ENCODE results near the gene PI16. TPM values are rescaled to one million over a fixed set of nuclear protein-coding genes. Genes with fewer than 3 reads are reported as not detected.

Gene PI16
- total and polyA plus RNA-seq, 7 donors: 1.2 to 49.1 (median 3.1) TPM

- H3K27ac ChIP-seq: no peak overlapping the region
- H3K4me1 ChIP-seq: no peaks in the 10 kb centered on the region
These were observed 15.7 kb downstream of the PI16 start for GRCh38 chr6:36969988-36970891.

GRCh38 chr6:36970892-36971842, 16.6 kb downstream of the PI16 start:
- Histone ChIP-seq H3K4me3 (no peak overlapping the region), H3K4me1 (no peaks in the 10 kb centered on the region), H3K27ac (no peak overlapping the region), H3K27me3 (ENCODE audit: insufficient read depth in 3 of 3, low read length in 2 of 3) (no peaks in the 10 kb centered on the region), H3K9me3 (no peaks in the 10 kb centered on the region), H3K36me3 (ENCODE audit: insufficient read depth in 1 of 2, low read depth in 1 of 2) (peaks cover 16 to 99% of the 10 kb centered on the region in 2 donors)
- DNase-seq: no peak
- TF ChIP-seq, protein P1, sequence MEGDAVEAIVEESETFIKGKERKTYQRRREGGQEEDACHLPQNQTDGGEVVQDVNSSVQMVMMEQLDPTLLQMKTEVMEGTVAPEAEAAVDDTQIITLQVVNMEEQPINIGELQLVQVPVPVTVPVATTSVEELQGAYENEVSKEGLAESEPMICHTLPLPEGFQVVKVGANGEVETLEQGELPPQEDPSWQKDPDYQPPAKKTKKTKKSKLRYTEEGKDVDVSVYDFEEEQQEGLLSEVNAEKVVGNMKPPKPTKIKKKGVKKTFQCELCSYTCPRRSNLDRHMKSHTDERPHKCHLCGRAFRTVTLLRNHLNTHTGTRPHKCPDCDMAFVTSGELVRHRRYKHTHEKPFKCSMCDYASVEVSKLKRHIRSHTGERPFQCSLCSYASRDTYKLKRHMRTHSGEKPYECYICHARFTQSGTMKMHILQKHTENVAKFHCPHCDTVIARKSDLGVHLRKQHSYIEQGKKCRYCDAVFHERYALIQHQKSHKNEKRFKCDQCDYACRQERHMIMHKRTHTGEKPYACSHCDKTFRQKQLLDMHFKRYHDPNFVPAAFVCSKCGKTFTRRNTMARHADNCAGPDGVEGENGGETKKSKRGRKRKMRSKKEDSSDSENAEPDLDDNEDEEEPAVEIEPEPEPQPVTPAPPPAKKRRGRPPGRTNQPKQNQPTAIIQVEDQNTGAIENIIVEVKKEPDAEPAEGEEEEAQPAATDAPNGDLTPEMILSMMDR (IDR thresholded peaks at IDR 0.05): no peak
- intact Hi-C loops (cut with DNase I): no loop called here
- WGBS, 3 donors: 87 to 88% (median 87%) methylated on average over 17 of the region's 17 CpGs
- no peak for ATAC-seq

More at GRCh38 chr6:36969988-36970891, 15.7 kb downstream of the PI16 start:
- intact Hi-C loops (cut with DNase I): no loop called here
- DNase-seq (no peak), ATAC-seq (peak in 1 of 4 donors; percentile 6)
- Histone ChIP-seq H3K4me3 (no peak overlapping the region), H3K27me3 (ENCODE audit: insufficient read depth in 3 of 3, low read length in 2 of 3) (no peaks in the 10 kb centered on the region), H3K9me3 (no peaks in the 10 kb centered on the region), H3K36me3 (ENCODE audit: insufficient read depth in 1 of 2, low read depth in 1 of 2) (peaks cover 16 to 95% of the 10 kb centered on the region in 2 donors)
- WGBS, 3 donors: 86 to 91% (median 88%) methylated on average over 17 of the region's 17 CpGs
- TF ChIP-seq, protein P1 (IDR thresholded peaks at IDR 0.05): no peak

DNA sequence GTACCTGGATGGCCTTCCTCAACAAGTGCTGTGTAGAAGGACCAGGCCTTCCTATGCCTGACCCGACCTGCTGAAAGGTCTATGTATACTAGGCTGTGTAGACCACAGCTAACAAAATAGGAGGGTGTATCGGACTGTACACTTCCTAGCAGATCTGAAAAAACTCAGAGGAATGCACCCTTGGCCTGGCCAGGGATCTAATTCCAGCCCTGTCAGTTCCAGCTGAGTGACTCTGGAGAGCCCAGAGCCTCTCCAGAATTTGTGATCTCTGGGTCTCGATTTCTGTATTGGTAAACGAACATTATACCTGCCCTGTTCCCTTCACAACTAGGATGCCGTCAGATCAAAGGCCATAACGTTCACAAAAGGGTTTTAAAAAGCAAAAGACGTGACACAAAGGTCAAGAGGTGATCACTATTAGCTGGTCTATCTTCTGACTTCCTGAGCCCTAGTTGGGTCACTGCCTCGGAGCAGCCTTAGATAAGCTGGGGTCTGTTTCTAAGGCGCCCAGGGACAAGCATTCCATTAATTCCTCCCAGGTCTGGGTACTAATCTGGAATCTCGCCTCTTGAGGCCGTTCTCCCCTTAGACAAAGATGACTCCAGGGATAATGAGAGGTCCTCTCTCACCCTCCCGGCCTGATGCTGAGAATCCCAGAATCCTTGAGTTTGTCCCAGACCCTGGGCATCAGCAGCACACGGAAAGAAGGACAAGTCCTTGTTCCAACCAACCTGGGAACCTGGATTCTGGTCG, 17.6 kb downstream of the PI16 start:
- intact Hi-C loops (cut with DNase I): no loop called here
- TF ChIP-seq, protein P1 (IDR thresholded peaks at IDR 0.05): no peak
- DNase-seq: no peak

GRCh38 chr6:36973190-36973589, 18.7 kb downstream of the PI16 start:
- peaks cover 20 to 100% of the 10 kb centered on the region in 2 donors for H3K36me3 ChIP-seq (ENCODE audit: insufficient read depth in 1 of 2, low read depth in 1 of 2)
- H3K9me3 ChIP-seq: no peaks in the 10 kb centered on the region
- DNase-seq: no peak
- H3K4me1 ChIP-seq: no peaks in the 10 kb centered on the region
- WGBS, 3 donors: 85 to 90% (median 87%) methylated on average over 1 of the region's 1 CpG
- no peak overlapping the region for H3K4me3 ChIP-seq
- no peaks in the 10 kb centered on the region for H3K27me3 ChIP-seq (ENCODE audit: insufficient read depth in 3 of 3, low read length in 2 of 3)
- TF ChIP-seq, protein P1 (IDR thresholded peaks at IDR 0.05): no peak
- no peak for ATAC-seq
- intact Hi-C loops (cut with DNase I): no loop called here
- H3K27ac ChIP-seq: no peak overlapping the region

More for the DNA sequence above, 17.6 kb downstream of the PI16 start:
- H3K27ac ChIP-seq: no peak overlapping the region
- H3K27me3 ChIP-seq (ENCODE audit: insufficient read depth in 3 of 3, low read length in 2 of 3): no peaks in the 10 kb centered on the region
- WGBS, 3 donors: 81 to 86% (median 82%) methylated on average over 14 of the region's 14 CpGs
- H3K4me3 ChIP-seq: no peak overlapping the region
- no peaks in the 10 kb centered on the region for H3K9me3 ChIP-seq
- peaks cover 18 to 100% of the 10 kb centered on the region in 2 donors for H3K36me3 ChIP-seq (ENCODE audit: insufficient read depth in 1 of 2, low read depth in 1 of 2)
- no peaks in the 10 kb centered on the region for H3K4me1 ChIP-seq
- no peak for ATAC-seq

All from psoas muscle (tissue), 8 donors.